ENCODE data around the gene POLDIP2. TPM values are rescaled to one million over a fixed set of nuclear protein-coding genes. Genes with fewer than 3 reads are reported as not detected.

POLDIP2 gene
- total and polyA plus RNA-seq, 2 of the 13 experiments (the other 11 are each of a cell fraction or from before 2014, with no cell fraction given): 85.9 to 114 TPM

- H2AFZ ChIP-seq (ENCODE audit: low read length): no peak overlapping the region
- H3K9me3 ChIP-seq (ENCODE audit: low read length): no peaks in the 10 kb centered on the region
- intact Hi-C loops (cut with micrococcal nuclease; ENCODE audit: unreplicated experiment) (no loop called here), in situ Hi-C loops (cut with HindIII; ENCODE audit: extremely low pct_ligation_motif_present, low pct_unique_long_range_greater_than_20kb) (no loop called here)
- ChIA-PET CTCF (ENCODE audit: low intra/inter-chr PET ratio, low total read pairs) (no interaction called here), POLR2A (interaction anchor here (0.5 kb wide), 1 partner anchor 286 kb away, joined by 3 read pairs; the partner anchor contains the start of gene NLK)
- peaks cover 17 to 54% of the 10 kb centered on the region in 2 experiments for H3K36me3 ChIP-seq (replicated peaks in 1 of 2; ENCODE audit: control insufficient read depth in 1 of 2, insufficient read depth in 2 of 2, low read length in 2 of 2)
- no peak overlapping the region for H3K9ac ChIP-seq (ENCODE audit: insufficient read depth, low read depth, low read length)
- peak overlapping the region; percentile 6 for H3K27ac ChIP-seq (ENCODE audit: extremely low read length, insufficient read depth, low read length)
- ATAC-seq (no peak), FAIRE-seq (peak; percentile 8), DNase-seq (ENCODE audit: low spot score) (no peak)
- BruUV-seq (replicated peaks): no TSS peak
- peaks cover 42% of the 10 kb centered on the region for H3K79me2 ChIP-seq (ENCODE audit: insufficient read depth, low read length)
- H4K20me1 ChIP-seq (ENCODE audit: insufficient read depth, low read length): no peaks in the 10 kb centered on the region
- H3K27me3 ChIP-seq (ENCODE audit: control insufficient read depth in 1 of 2, insufficient read depth in 2 of 2, low read length in 2 of 2): no peaks in the 10 kb centered on the region
- H3K4me2 ChIP-seq (ENCODE audit: low read depth, low read length): no peak overlapping the region
- 77% methylated on average over 4 of the region's 4 CpGs for WGBS (ENCODE audit: low lambda C conversion rate)
- H3K4me3 ChIP-seq (replicated peaks in 1 of 3; ENCODE audit: insufficient read depth in 1 of 3, low read depth in 2 of 3, low read length in 3 of 3): no peak overlapping the region
- peaks cover 59% of the 10 kb centered on the region for H3K4me1 ChIP-seq (ENCODE audit: insufficient read depth, low read length)
- peak in 1 of 2 experiments; percentile 33; a peak in 1 of 4 replicates for TF ChIP-seq NR2F1 (CRISPR knock-in tag; IDR thresholded peaks at IDR 0.05)
- no peak for TF ChIP-seq ZNF646 (CRISPR knock-in tag; IDR thresholded peaks at IDR 0.05)
- no peak for TF ChIP-seq STAT6 (CRISPR knock-in tag; IDR thresholded peaks at IDR 0.05; ENCODE audit: borderline replicate concordance)
- no peak for TF ChIP-seq ZSCAN22 (CRISPR knock-in tag; IDR thresholded peaks at IDR 0.05)
- peak; percentile 95 for TF ChIP-seq ZBTB33 (CRISPR knock-in tag; IDR thresholded peaks at IDR 0.05)
- TF ChIP-seq SNRNP70 (IDR thresholded peaks at IDR 0.05; ENCODE audit: low read depth, low read length): no peak
- TF ChIP-seq NR2F6 (IDR thresholded peaks at IDR 0.05): peak; percentile 67
- peak; percentile 60; the same call in 1 of the 2 replicates for TF ChIP-seq NR2F6 (CRISPR knock-in tag; IDR thresholded peaks at IDR 0.05)
- TF ChIP-seq U2AF2 (IDR thresholded peaks at IDR 0.05; ENCODE audit: low read depth, low read length): no peak
- TF ChIP-seq ZNF430 (CRISPR knock-in tag; IDR thresholded peaks at IDR 0.05): no peak
- TF ChIP-seq HNF4A (CRISPR knock-in tag; IDR thresholded peaks at IDR 0.05): 0 out of 2 replicates have a peak, but pooled peaks have one; percentile 5
- TF ChIP-seq PATZ1 (CRISPR knock-in tag; IDR thresholded peaks at IDR 0.05): peak; percentile 44; the same call in 1 of the 2 replicates
Observed at GRCh38 chr17:28328325-28328724, 29.0 kb downstream of the POLDIP2 start.
